Activated naive CD8-positive, alpha-beta T cell (primary cell): ENCODE results near the gene ANGEL1.
A peak's percentile ranks its signal among the peaks of the same experiment; 100 is the strongest.

Experiments
- H3K27ac Mint-ChIP-seq: one replicate; pipeline ENCODE4 v1.8.0; 2021; ENCODE audit warnings: mixed read lengths
- H3K27me3 Mint-ChIP-seq: one replicate; pipeline ENCODE4 v1.8.0; 2021; ENCODE audit warnings: mixed read lengths
- H3K36me3 Mint-ChIP-seq: one replicate; pipeline ENCODE4 v1.8.0; 2021; ENCODE audit warnings: mixed read lengths
- H3K4me1 Mint-ChIP-seq: one replicate; pipeline ENCODE4 v1.8.0; 2021; ENCODE audit warnings: low read depth, mixed read lengths
- H3K4me3 Mint-ChIP-seq: one replicate; pipeline ENCODE4 v1.8.0; 2021; ENCODE audit warnings: mild to moderate bottlenecking, mixed read lengths
- H3K9me3 Mint-ChIP-seq: one replicate; pipeline ENCODE4 v1.8.0; 2021; ENCODE audit warnings: low read depth, mixed read lengths

The ANGEL1 gene, protein sequence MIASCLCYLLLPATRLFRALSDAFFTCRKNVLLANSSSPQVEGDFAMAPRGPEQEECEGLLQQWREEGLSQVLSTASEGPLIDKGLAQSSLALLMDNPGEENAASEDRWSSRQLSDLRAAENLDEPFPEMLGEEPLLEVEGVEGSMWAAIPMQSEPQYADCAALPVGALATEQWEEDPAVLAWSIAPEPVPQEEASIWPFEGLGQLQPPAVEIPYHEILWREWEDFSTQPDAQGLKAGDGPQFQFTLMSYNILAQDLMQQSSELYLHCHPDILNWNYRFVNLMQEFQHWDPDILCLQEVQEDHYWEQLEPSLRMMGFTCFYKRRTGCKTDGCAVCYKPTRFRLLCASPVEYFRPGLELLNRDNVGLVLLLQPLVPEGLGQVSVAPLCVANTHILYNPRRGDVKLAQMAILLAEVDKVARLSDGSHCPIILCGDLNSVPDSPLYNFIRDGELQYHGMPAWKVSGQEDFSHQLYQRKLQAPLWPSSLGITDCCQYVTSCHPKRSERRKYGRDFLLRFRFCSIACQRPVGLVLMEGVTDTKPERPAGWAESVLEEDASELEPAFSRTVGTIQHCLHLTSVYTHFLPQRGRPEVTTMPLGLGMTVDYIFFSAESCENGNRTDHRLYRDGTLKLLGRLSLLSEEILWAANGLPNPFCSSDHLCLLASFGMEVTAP

DNA sequence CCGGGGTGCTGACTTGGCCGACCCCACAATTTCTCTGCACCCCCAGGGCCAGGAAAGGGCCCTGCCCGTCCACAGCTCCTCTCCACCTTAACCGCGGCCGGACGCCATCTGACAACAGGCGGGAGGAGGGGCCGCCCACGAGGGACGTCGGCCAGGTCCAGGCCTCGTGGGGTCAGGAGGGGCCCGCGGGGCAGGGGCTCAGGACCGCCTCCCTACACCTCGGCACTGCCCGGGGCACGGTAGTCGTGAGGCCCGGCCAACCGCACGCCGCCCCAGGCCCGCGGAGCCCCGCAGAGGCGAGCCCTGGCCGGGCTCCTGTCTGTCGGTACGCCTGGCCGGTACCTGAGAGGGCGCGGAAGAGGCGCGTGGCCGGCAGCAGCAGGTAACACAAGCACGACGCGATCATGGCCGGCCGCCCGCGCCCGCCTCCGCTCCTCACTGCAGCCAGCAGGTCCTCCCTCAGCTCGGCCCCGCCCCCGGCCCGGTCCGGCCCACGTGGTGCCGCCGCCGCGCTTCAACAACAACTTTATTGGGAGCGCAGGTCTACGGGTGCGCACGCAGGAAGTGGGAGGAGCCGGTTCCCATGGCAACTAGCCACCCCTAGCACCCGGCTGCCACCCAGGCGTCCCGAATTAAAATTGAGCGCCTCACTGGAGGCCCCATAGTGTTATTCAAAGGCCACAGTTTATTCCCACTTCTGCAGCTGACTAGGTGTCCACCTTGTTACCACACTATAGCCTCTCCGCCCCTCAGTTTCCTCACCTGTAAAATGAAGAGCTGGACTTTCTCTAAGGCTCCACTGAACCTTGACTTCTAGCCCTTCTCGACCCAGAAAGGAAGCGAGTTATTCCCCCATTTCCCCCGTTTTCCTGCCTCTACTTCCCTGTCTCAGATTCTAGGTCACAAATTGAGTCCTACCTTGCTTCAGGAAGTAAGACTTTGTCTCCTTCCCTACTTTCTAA, at the start of gene ANGEL1:
ANGEL1 (minus strand) TSS at position 461 of the 962 bp plus-strand sequence; CDS start at position 406, 55 bp downstream.
- Mint-ChIP-seq H3K27ac (peak within 1 kb of the TSS; percentile 89), H3K9me3 (no peaks in the 10 kb centered on the region)

DNA sequence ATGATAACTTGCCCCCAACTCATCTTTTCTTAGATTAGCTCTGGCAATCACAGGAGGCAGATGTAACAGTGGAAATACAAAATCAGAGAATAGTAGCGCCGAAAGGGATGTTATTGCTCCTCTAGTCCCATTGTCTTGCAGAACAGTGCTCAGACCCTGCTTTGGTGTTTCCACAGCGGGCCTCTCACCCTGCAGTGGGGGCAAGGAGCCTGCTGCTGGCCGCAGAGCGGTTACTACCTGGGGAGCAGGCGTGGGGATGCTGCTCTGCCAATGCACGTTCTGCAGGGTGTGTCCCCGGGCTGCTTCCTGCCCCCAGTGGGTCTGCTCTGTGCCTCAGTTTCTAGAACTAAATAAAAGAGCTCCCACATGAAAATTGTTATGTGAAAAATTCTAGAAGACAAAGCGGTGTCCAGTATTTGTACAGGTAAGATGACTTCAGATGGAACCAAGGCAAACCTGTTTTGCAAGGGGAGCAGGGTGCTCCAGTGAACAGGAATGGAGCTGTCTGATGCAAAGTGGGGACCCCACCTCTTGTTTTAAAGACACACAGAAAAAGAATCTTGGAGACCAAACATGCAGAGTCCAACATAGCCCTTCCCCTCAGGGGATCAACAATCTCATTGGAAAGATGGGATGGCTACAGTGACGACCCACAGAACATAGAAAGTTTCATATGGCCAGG, 49.0 kb upstream of the ANGEL1 start:
- no peaks in the 10 kb centered on the region for H3K36me3 Mint-ChIP-seq
- no peak overlapping the region for H3K27ac Mint-ChIP-seq
- H3K4me3 Mint-ChIP-seq, result no peak overlapping the region
- no peaks in the 10 kb centered on the region for H3K27me3 Mint-ChIP-seq
- peaks cover 26% of the 10 kb centered on the region for H3K4me1 Mint-ChIP-seq
- no peaks in the 10 kb centered on the region for H3K9me3 Mint-ChIP-seq

More for the DNA sequence above, at the start of gene ANGEL1:
- Mint-ChIP-seq H3K27me3 (no peaks in the 10 kb centered on the region), H3K4me3 (peak within 1 kb of the TSS; percentile 94), H3K36me3 (peaks cover 7% of the 10 kb centered on the region), H3K4me1 (peaks cover 34% of the 10 kb centered on the region)

DNA sequence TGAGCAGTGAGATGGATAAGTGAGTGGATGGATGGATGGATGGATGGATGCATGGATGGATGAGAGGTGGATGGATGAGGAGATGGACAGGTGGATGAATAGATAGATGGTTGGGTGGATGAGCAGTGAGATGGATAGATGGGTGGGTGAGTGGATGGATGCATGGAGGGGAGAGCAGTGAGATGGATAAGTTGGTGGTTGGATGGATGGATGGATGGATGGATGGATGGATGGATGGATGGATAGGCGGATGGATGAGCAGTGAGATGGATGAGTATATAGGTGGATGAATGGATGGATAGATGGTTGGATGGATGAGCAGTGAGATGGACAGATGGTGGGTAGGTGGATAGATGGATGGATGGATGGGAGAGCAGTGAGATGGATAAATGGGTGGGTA, 44.1 kb upstream of the ANGEL1 start:
- Mint-ChIP-seq H3K36me3 (no peaks in the 10 kb centered on the region), H3K27me3 (peaks cover 2% of the 10 kb centered on the region), H3K27ac (no peak overlapping the region), H3K4me1 (no peaks in the 10 kb centered on the region), H3K9me3 (no peaks in the 10 kb centered on the region), H3K4me3 (no peak overlapping the region)

DNA sequence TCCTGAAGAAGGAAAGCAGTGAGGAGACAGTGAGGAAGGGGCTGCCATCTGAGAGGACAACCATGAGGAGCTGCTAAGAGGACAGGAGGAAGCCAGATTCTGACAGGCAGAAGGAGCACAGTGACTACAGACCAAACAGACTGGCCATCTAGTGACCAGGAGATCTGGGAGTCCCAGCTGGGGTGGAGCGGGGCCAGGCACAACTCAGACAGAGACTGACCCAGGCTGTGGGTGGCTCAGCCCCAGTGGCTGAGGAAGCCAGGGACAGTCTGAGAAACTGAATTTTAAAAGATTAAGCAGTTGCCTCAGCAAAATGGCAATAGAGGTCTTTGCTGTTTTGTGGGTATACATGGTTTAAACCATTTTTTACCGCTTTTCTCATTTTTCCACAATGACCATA, 42.4 kb upstream of the ANGEL1 start:
- Mint-ChIP-seq H3K9me3 (no peaks in the 10 kb centered on the region), H3K36me3 (no peaks in the 10 kb centered on the region), H3K27me3 (peaks cover 2% of the 10 kb centered on the region), H3K4me3 (no peak overlapping the region), H3K27ac (no peak overlapping the region), H3K4me1 (no peaks in the 10 kb centered on the region)

DNA sequence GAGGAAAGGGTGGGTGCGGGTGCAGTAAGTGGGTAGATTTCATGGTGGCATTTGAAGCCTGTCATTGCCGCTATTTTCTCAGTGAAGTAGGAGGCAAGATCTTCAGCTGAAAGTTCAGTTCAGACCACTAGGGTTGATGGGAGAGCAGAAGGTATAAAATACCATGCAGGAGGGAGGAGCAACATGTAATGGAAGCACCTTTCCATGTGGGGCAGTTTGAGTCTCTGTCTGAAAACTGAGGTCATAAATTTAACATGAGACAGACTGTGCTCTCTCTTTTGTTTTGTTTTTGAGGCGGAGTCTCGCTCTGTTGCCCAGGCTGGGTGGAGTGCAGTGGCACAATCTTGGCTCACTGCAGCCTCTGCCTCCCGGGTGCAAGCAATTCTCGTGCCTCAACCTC, 36.2 kb upstream of the ANGEL1 start:
- H3K9me3 Mint-ChIP-seq, result peaks cover 5% of the 10 kb centered on the region
- no peak overlapping the region for H3K27ac Mint-ChIP-seq
- H3K27me3 Mint-ChIP-seq, result peaks cover 3% of the 10 kb centered on the region
- H3K4me1 Mint-ChIP-seq, result peaks cover 8% of the 10 kb centered on the region
- H3K36me3 Mint-ChIP-seq, result peaks cover 5% of the 10 kb centered on the region
- no peak overlapping the region for H3K4me3 Mint-ChIP-seq

DNA sequence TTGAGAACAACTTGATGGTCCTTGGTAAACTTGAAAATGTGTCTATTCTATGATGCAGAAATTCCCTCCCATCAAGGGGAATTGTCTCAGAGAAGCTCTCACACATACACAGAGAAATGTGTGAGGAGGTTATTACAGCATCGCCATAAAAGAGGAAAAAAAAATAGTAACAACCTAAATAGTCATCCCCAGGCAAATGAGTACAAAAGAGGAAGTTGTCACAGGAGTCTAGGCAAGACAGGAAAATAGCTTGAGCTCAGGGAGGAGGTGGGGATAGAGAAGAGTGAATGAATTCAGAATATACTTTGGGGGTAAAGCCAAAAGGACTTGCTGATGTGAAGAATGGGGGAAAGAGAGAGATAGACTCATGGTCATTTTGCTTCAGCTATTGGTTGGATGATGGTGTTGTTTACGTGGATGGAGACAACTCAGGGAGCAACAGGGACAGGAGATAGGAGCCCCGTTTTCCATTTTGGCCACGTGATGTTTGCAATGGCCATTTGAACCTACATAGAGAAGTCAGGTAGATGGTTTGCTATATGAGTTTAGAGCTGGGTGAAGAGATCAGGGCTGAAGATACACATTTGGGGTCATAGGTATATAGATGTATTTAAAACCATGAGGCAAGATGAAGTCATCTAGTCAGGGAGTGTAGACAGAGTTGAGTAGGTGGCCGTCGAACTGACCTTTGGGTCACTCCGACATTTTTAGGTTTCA, 33.8 kb upstream of the ANGEL1 start:
- H3K4me1 Mint-ChIP-seq, result peaks cover 8% of the 10 kb centered on the region
- H3K4me3 Mint-ChIP-seq, result no peak overlapping the region
- H3K36me3 Mint-ChIP-seq, result peaks cover 5% of the 10 kb centered on the region
- no peak overlapping the region for H3K27ac Mint-ChIP-seq
- H3K9me3 Mint-ChIP-seq, result peaks cover 5% of the 10 kb centered on the region
- peaks cover 1% of the 10 kb centered on the region for H3K27me3 Mint-ChIP-seq

DNA sequence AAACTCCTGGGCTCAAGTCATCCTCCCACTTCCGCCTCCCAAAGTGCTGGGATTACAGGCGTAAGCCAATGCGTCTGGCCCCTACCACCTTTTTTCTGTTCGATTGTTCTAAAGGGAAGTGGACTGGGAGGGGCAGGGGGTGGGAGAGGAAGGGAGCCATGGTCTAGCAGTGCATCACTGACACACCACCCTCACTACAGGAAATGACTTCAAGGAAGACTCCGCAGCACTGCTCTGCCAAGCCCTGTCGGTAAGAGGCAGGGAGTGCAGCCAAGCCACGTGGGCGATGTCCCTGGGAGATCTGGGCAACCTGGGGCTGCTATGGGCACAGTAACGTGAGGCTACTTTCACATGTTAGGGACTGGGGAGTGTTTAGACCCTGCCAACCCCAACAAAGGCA, 31.5 kb upstream of the ANGEL1 start:
- H3K36me3 Mint-ChIP-seq, result peaks cover 5% of the 10 kb centered on the region
- H3K9me3 Mint-ChIP-seq, result peaks cover 5% of the 10 kb centered on the region
- H3K27ac Mint-ChIP-seq, result peak overlapping the region; percentile 89
- H3K4me3 Mint-ChIP-seq, result peak overlapping the region; percentile 58
- peaks cover 1% of the 10 kb centered on the region for H3K27me3 Mint-ChIP-seq
- H3K4me1 Mint-ChIP-seq, result peaks cover 8% of the 10 kb centered on the region

DNA sequence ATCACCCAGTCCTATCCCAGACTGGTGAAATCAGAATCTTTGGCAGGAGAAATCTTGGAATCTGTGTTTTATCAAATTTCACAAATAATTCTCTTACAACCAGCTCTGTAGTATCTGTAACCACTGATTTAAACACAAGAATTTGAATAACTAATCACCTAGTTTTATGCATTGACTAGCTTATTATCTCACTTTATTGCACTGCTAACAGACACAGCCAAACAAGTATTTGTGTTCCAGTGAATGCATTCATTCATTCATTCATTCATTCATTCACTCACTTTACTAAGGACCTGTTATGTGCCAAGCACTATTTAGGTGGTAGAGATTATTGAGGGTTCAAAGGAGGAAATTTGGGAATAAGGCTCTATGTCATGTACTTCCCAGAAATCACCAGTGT, 29.7 kb upstream of the ANGEL1 start:
- H3K4me3 Mint-ChIP-seq, result no peak overlapping the region
- H3K27ac Mint-ChIP-seq, result no peak overlapping the region
- peaks cover 5% of the 10 kb centered on the region for H3K36me3 Mint-ChIP-seq
- peaks cover 5% of the 10 kb centered on the region for H3K9me3 Mint-ChIP-seq
- H3K27me3 Mint-ChIP-seq, result peaks cover 1% of the 10 kb centered on the region
- H3K4me1 Mint-ChIP-seq, result peaks cover 8% of the 10 kb centered on the region

DNA sequence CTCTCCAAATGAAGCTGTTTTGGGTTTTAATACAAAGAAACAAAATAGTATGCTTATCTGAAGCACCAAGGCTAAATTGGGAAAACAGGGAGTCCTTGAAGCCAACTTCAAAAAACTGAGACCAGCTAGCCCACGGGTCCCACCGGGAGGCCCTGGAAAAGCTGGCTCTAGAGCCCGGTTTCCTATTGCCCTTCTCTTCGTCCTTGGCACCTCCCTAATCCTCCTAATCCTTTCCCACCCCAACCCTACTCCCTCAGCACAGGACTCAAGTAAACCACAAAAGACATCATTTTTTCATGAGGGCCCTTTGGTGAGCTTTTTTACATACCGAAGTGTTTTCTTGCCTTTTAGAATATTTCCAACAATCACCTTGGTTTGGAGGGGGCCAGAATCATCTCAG, 24.8 kb upstream of the ANGEL1 start:
- no peak overlapping the region for H3K27ac Mint-ChIP-seq
- no peaks in the 10 kb centered on the region for H3K4me1 Mint-ChIP-seq
- peaks cover 2% of the 10 kb centered on the region for H3K27me3 Mint-ChIP-seq
- no peak overlapping the region for H3K4me3 Mint-ChIP-seq
- H3K36me3 Mint-ChIP-seq, result no peaks in the 10 kb centered on the region
- no peaks in the 10 kb centered on the region for H3K9me3 Mint-ChIP-seq

DNA sequence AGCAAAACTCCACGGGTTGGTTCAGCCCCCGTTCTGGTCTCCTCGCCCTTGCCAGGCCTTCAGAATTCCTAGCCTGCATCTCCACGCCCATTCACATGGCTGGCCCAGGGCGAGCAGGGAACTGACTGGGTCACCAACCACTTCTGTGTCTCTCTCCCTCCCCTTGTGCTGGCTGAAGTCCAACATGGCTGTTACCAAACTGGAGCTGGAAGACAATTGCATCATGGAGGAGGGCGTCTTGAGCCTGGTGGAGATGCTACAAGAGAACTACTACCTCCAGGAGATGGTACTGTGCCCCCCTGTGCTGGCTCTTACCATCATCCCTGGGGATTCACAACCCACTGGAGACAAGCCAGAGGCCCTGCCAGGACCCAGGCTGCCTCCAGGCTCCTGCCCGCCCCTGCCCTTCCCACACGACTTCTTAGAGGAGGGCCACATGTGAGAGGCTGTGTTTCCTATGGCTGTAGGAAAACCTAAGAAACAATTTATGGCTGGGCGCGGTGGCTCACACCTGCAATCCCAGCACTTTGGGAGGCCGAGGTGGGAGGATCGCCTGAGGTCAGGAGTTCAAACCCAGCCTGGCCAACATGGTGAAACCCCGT, 23.4 kb upstream of the ANGEL1 start:
- H3K9me3 Mint-ChIP-seq, result no peaks in the 10 kb centered on the region
- no peaks in the 10 kb centered on the region for H3K4me1 Mint-ChIP-seq
- H3K36me3 Mint-ChIP-seq, result no peaks in the 10 kb centered on the region
- H3K27ac Mint-ChIP-seq, result no peak overlapping the region
- peaks cover 2% of the 10 kb centered on the region for H3K27me3 Mint-ChIP-seq
- no peak overlapping the region for H3K4me3 Mint-ChIP-seq

DNA sequence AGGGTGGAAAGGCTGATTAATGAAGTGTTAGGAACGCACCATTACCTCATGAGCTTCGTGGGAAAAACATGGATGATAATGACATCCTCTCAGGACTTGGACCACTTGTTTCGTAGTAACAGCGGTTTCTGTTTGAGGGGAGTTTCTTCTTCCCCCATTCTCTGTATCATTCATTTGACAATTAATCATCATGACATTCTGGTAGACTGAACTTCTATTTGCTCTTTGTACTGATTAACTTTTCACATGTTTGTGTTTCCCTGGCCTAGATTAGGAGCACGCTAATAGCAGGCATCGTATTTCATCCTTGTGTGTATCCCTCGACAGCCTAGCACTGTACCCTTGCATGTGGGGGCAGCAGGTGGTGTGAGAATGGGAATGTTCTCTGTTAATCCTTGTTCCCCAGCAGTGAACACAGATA, 21.6 kb upstream of the ANGEL1 start:
- no peaks in the 10 kb centered on the region for H3K36me3 Mint-ChIP-seq
- no peak overlapping the region for H3K4me3 Mint-ChIP-seq
- H3K4me1 Mint-ChIP-seq, result no peaks in the 10 kb centered on the region
- no peak overlapping the region for H3K27ac Mint-ChIP-seq
- peaks cover 2% of the 10 kb centered on the region for H3K27me3 Mint-ChIP-seq
- H3K9me3 Mint-ChIP-seq, result no peaks in the 10 kb centered on the region

DNA sequence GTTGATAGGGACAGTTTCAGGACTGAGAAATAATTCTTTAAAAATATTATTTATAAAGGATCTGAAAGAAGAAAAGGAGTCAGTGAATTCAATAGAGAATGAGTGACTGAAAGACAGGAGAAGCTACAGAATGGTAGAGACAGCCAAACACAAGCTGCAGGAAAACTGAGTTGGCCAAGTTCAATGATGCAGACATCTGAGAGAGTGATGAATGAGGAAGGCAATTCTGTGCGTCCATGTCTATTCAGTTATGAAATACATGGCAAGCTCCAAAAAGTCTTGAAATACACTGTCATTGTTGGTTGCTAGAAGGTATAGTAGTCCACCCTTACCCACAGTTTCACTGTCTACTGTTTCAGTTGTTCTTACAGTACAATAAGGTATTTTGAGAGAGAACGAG, 20.3 kb upstream of the ANGEL1 start:
- Mint-ChIP-seq H3K27me3 (peaks cover 2% of the 10 kb centered on the region), H3K27ac (no peak overlapping the region), H3K4me3 (no peak overlapping the region), H3K4me1 (no peaks in the 10 kb centered on the region), H3K36me3 (no peaks in the 10 kb centered on the region), H3K9me3 (no peaks in the 10 kb centered on the region)

DNA sequence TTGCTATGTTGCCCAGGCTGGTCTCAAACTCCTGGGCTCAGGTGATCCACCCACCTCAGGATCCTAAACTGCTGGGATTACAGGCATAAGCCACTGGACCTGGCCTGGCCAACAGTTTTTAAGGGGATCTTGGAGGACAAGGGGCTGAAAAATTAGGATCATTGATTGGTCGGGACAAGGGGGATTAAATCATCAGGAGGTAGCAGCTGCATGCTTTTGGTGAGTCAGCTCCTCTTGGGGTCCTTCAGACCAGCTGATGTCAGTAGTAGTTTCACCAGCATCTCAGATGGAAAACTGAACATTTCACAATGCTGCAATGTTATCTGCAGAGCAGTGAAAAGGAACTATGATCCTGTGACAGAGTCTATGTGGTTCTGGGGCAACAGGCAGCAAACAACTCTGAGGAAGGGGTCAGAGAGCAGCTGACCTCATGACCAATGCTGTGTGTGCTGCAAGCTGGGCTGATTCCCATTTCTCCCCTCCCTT, 19.9 kb upstream of the ANGEL1 start:
- no peak overlapping the region for H3K27ac Mint-ChIP-seq
- H3K4me3 Mint-ChIP-seq, result no peak overlapping the region
- H3K27me3 Mint-ChIP-seq, result peaks cover 2% of the 10 kb centered on the region
- no peaks in the 10 kb centered on the region for H3K4me1 Mint-ChIP-seq
- no peaks in the 10 kb centered on the region for H3K9me3 Mint-ChIP-seq
- H3K36me3 Mint-ChIP-seq, result no peaks in the 10 kb centered on the region
